HepG2 (cell line): ENCODE data around the gene RICTOR. TPM values are rescaled to one million over a fixed set of nuclear protein-coding genes. Genes with fewer than 3 reads are reported as not detected.

Source experiments
- ASH2L ChIP-seq: fragments of 300-600, 200-600 bp; sonication (generic); IDR thresholded peaks from 2 replicates; pipeline ENCODE4 v1.7.0; 2017; ENCODE audit warnings: low read depth, mild to moderate bottlenecking, moderate library complexity, mixed read lengths, low read length; ENCODE audit not compliant: insufficient read length
- CREB1 ChIP-seq, 2 experiments: fragments of 450-650 bp in 1 of 2; IDR thresholded peaks; 2 replicates each; pipeline ENCODE4 v1.6.1; 2016 to 2017; ENCODE audit warnings: control low read depth in 1 of 2, mild to moderate bottlenecking in 1 of 2, missing compliant biosample characterization in 1 of 2, missing genetic modification characterization in 1 of 2
- DPF2 ChIP-seq: sonication (generic); formaldehyde crosslinking; IDR thresholded peaks from 2 replicates; pipeline ENCODE4 v1.4.0; 2020; ENCODE audit warnings: mild to moderate bottlenecking, low read depth, missing genetic modification reagents, borderline replicate concordance
- FOXC1 ChIP-seq: sonication (generic); formaldehyde crosslinking; IDR thresholded peaks from 2 replicates; pipeline ENCODE4 v1.8.0; 2022; ENCODE audit warnings: mild to moderate bottlenecking, missing genetic modification reagents, borderline replicate concordance
- FOXO1 ChIP-seq: sonication (generic); formaldehyde crosslinking; IDR thresholded peaks from 2 replicates; pipeline ENCODE4 v1.4.0; 2020; ENCODE audit warnings: missing genetic modification reagents
- HDAC2 ChIP-seq: sonication (generic); formaldehyde crosslinking; IDR thresholded peaks from 2 replicates; pipeline ENCODE4 v1.4.0; 2020; ENCODE audit warnings: missing genetic modification reagents
- KMT2B ChIP-seq: IDR thresholded peaks from 2 replicates; pipeline ENCODE4 v1.6.1; 2016; ENCODE audit warnings: missing genetic modification reagents, missing compliant biosample characterization
- NR2F6 ChIP-seq, 2 experiments: IDR thresholded peaks; 2 replicates each; pipeline ENCODE4 v1.6.1; 2016; ENCODE audit warnings: antibody characterized with exemption in 1 of 2, mild to moderate bottlenecking in 1 of 2
- RXRA ChIP-seq: sonication (generic); formaldehyde crosslinking; IDR thresholded peaks from 2 replicates; pipeline ENCODE4 v1.5.1; 2020; ENCODE audit warnings: missing genetic modification reagents
- TAF1 ChIP-seq: sonication (generic); formaldehyde crosslinking; IDR thresholded peaks from 2 replicates; pipeline ENCODE4 v1.4.0; 2020; ENCODE audit warnings: missing genetic modification reagents
- TSC22D2 ChIP-seq: sonication (generic); formaldehyde crosslinking; IDR thresholded peaks from 2 replicates; pipeline ENCODE4 v1.5.1; 2020; ENCODE audit warnings: missing genetic modification reagents, mild to moderate bottlenecking, borderline replicate concordance
- ZBTB1 ChIP-seq: sonication (generic); formaldehyde crosslinking; IDR thresholded peaks from 2 replicates; pipeline ENCODE4 v1.4.0; 2020; ENCODE audit warnings: missing genetic modification reagents, borderline replicate concordance
- ZNF251 ChIP-seq: sonication (generic); formaldehyde crosslinking; IDR thresholded peaks from 2 replicates; pipeline ENCODE4 v1.9.0; 2021; ENCODE audit warnings: mild to moderate bottlenecking, missing genetic modification reagents
- ZNF75D ChIP-seq: sonication (generic); formaldehyde crosslinking; IDR thresholded peaks from 2 replicates; pipeline ENCODE4 v1.8.1; 2023; ENCODE audit warnings: missing genetic modification reagents, mild to moderate bottlenecking, borderline replicate concordance
- ZNF782 ChIP-seq: sonication (generic); formaldehyde crosslinking; IDR thresholded peaks from 2 replicates; pipeline ENCODE4 v1.4.0; 2020; ENCODE audit warnings: missing genetic modification reagents, mild to moderate bottlenecking, borderline replicate concordance
- polyA plus RNA-seq, 8 experiments: library from polyadenylated mRNA; depleted of rRNA in 3 of 8; stranded (reverse) in 7 of 8; unstranded in 1 of 8; fragments of >200 nt; fragmentation: Illumina TruSeq in 4 of 8; extraction: Trizol in 4 of 8; gene quantifications; 2 replicates each; pipeline versions ENCODE4 v1.2.1 to v1.2.3, GENCODE V29; 2011 to 2016; ENCODE audit warnings: low read depth in 4 of 8, missing spikeins in 1 of 8, mixed read lengths in 1 of 8; ENCODE audit not compliant: insufficient read depth in 1 of 8
- total RNA-seq, 5 experiments: library from RNA; depleted of rRNA; stranded (reverse); fragments of >200 nt; fragmentation: Illumina TruSeq; extraction: Trizol; gene quantifications; 2 replicates each; pipeline ENCODE4 v1.2.3, GENCODE V29; 2016; ENCODE audit warnings: low read depth in 1 of 5
- TF ChIP-seq, protein P1 (sequence below): sonication (generic); formaldehyde crosslinking; IDR thresholded peaks from 2 replicates; pipeline ENCODE4 v1.5.1; 2020; ENCODE audit warnings: missing genetic modification reagents, mild to moderate bottlenecking, borderline replicate concordance
- TF ChIP-seq, protein P2 (sequence below): sonication (generic); formaldehyde crosslinking; IDR thresholded peaks from 2 replicates; pipeline ENCODE4 v1.4.0; 2020; ENCODE audit warnings: missing genetic modification reagents
- TF ChIP-seq, protein P3 (sequence below): conservative IDR thresholded peaks from 2 replicates; pipeline ENCODE4 v1.6.1; 2018; ENCODE audit warnings: missing genetic modification reagents
- TF ChIP-seq, protein P4 (sequence below): sonication (generic); formaldehyde crosslinking; IDR thresholded peaks from 2 replicates; pipeline ENCODE4 v1.8.1; 2023; ENCODE audit warnings: mild to moderate bottlenecking, missing genetic modification reagents
- TF ChIP-seq, protein P5 (sequence below): sonication (generic); formaldehyde crosslinking; IDR thresholded peaks from 2 replicates; pipeline ENCODE4 v1.8.1; 2023; ENCODE audit warnings: mild to moderate bottlenecking, moderate library complexity, missing genetic modification reagents

The RICTOR gene
- total and polyA plus RNA-seq, 2 of the 13 experiments (the other 11 are each of a cell fraction or from before 2014, with no cell fraction given), result 10.7 to 15.4 TPM

DNA sequence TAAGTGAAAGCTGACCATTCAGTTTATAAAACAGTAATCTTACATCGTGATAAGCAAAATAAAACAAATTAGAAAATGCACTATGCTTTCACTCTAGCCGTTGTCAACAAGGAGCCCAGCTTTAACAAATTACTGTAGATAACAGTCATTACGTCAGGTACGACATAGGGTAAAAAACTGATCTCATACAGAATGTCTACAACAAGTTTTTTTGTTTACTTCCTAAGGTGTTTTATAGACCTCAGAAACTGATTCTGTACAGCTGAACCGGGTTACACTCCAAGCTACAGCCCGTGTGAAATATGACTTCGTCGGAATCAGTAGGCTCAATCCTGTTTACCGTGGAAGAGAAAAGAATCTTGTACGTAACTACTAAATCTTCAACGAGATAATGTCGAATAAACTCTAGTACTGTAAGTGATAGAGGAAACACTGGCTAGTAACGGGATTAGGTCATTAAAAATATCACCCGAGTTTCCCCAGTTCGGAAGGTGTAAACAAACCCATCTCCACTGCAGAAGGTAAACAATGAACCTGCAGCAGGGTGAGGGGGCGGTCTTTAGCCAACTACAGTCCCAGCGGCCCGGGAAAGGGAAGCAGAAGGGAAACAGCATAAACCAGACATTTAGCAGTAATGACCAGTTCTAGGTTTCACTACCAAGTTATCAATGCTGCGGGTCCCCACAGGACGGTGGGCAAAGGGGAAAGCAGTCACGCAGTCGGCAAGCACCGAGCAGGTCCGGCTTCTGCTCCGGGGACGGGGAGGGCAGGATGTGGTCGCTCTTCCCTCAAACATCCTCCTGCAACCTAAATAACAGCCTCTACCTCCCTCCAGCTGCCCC is 1.1 kb downstream of the RICTOR start (continued):
- TF ChIP-seq, protein P1, sequence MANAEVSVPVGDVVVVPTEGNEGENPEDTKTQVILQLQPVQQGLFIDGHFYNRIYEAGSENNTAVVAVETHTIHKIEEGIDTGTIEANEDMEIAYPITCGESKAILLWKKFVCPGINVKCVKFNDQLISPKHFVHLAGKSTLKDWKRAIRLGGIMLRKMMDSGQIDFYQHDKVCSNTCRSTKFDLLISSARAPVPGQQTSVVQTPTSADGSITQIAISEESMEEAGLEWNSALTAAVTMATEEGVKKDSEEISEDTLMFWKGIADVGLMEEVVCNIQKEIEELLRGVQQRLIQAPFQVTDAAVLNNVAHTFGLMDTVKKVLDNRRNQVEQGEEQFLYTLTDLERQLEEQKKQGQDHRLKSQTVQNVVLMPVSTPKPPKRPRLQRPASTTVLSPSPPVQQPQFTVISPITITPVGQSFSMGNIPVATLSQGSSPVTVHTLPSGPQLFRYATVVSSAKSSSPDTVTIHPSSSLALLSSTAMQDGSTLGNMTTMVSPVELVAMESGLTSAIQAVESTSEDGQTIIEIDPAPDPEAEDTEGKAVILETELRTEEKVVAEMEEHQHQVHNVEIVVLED, result no peak
- TF ChIP-seq TSC22D2 (CRISPR knock-in tag) (peak; percentile 40; the same call in 1 of the 2 replicates), RXRA (0 out of 2 replicates have a peak, but pooled peaks have one; percentile 11), CREB1 (IDR thresholded peaks at IDR 0.05) (no peak), CREB1 (CRISPR knock-in tag; IDR thresholded peaks at IDR 0.05) (0 out of 2 replicates have a peak, but pooled peaks have one; percentile 35), ZBTB1 (CRISPR knock-in tag) (no peak), FOXO1 (peak; percentile 67), FOXC1 (CRISPR knock-in tag) (no peak), ZNF75D (CRISPR knock-in tag) (no peak), KMT2B (CRISPR knock-in tag) (peak; percentile 79), DPF2 (CRISPR knock-in tag) (peak; percentile 53; the same call in 1 of the 2 replicates), ZNF251 (0 out of 2 replicates have a peak, but pooled peaks have one; percentile 40), ZNF782 (CRISPR knock-in tag) (0 out of 2 replicates have a peak, but pooled peaks have one; percentile 60), ASH2L (peak; percentile 51), TAF1 (CRISPR knock-in tag) (peak; percentile 9; the same call in 1 of the 2 replicates), HDAC2 (0 out of 2 replicates have a peak, but pooled peaks have one; percentile 10), NR2F6 (IDR thresholded peaks at IDR 0.05) (no peak), NR2F6 (CRISPR knock-in tag; IDR thresholded peaks at IDR 0.05) (no peak)
- TF ChIP-seq, protein P2, sequence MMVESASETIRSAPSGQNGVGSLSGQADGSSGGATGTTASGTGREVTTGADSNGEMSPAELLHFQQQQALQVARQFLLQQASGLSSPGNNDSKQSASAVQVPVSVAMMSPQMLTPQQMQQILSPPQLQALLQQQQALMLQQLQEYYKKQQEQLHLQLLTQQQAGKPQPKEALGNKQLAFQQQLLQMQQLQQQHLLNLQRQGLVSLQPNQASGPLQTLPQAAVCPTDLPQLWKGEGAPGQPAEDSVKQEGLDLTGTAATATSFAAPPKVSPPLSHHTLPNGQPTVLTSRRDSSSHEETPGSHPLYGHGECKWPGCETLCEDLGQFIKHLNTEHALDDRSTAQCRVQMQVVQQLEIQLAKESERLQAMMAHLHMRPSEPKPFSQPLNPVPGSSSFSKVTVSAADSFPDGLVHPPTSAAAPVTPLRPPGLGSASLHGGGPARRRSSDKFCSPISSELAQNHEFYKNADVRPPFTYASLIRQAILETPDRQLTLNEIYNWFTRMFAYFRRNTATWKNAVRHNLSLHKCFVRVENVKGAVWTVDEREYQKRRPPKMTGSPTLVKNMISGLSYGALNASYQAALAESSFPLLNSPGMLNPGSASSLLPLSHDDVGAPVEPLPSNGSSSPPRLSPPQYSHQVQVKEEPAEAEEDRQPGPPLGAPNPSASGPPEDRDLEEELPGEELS (CRISPR knock-in tag), result peak; percentile 77
- TF ChIP-seq, protein P3, sequence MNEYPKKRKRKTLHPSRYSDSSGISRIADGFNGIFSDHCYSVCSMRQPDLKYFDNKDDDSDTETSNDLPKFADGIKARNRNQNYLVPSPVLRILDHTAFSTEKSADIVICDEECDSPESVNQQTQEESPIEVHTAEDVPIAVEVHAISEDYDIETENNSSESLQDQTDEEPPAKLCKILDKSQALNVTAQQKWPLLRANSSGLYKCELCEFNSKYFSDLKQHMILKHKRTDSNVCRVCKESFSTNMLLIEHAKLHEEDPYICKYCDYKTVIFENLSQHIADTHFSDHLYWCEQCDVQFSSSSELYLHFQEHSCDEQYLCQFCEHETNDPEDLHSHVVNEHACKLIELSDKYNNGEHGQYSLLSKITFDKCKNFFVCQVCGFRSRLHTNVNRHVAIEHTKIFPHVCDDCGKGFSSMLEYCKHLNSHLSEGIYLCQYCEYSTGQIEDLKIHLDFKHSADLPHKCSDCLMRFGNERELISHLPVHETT (CRISPR knock-in tag), result peak; percentile 29; the same call in 1 of the 2 replicates
- TF ChIP-seq, protein P4, sequence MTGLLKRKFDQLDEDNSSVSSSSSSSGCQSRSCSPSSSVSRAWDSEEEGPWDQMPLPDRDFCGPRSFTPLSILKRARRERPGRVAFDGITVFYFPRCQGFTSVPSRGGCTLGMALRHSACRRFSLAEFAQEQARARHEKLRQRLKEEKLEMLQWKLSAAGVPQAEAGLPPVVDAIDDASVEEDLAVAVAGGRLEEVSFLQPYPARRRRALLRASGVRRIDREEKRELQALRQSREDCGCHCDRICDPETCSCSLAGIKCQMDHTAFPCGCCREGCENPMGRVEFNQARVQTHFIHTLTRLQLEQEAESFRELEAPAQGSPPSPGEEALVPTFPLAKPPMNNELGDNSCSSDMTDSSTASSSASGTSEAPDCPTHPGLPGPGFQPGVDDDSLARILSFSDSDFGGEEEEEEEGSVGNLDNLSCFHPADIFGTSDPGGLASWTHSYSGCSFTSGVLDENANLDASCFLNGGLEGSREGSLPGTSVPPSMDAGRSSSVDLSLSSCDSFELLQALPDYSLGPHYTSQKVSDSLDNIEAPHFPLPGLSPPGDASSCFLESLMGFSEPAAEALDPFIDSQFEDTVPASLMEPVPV, result 0 out of 2 replicates have a peak, but pooled peaks have one; percentile 22
- TF ChIP-seq, protein P5, sequence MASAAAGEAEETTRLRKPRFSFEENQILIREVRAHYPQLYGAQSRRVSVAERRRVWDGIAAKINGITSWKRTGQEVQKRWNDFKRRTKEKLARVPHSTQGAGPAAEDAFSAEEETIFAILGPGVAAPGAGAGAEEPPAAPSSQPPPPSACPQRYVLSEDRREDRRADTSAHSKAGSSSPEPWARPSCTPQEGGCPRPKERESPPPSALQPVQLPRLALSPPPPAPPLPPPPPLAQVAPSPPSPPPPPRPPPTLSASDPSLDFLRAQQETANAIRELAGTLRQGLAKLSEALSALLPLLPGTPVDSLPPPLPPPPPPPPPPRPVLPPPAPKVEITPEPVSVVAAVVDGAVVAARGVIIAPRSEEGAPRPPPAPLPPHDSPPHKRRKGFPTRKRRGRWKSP, result 0 out of 2 replicates have a peak, but pooled peaks have one; percentile 10
